Natural killer cell (primary cell): ENCODE data around the gene BPIFB6. TPM values are rescaled to one million over a fixed set of nuclear protein-coding genes. Genes with fewer than 3 reads are reported as not detected.

Experiments used
- ATAC-seq, 3 donors: fragments of 150-1000 bp in 2 of 3; fragments of 200-7000 bp in 1 of 3; cut with Tn5 transposase; 1 replicate in 1 of 3; 2 replicates in 2 of 3; pipeline ENCODE4 v1.10.0; 2021; ENCODE audit warnings: mild to moderate bottlenecking in 2 of 3, moderate library complexity in 2 of 3
- DNase-seq, 2 donors: peaks; one replicate each; pipeline versions ENCODE4 v3.0.0 to v3.0.0-alpha.2; 2013 to 2021; ENCODE audit warnings: mixed read lengths in 1 of 2
- H3K27ac ChIP-seq: one replicate; pipeline ENCODE4 v1.5.1; 2013; ENCODE audit warnings: mild to moderate bottlenecking, low read length
- H3K27me3 ChIP-seq: one replicate; pipeline ENCODE4 v1.6.1; 2013; ENCODE audit warnings: low read length; ENCODE audit not compliant: control insufficient read depth, insufficient read depth
- H3K36me3 ChIP-seq: one replicate; pipeline ENCODE4 v1.6.1; 2013; ENCODE audit warnings: low read length; ENCODE audit not compliant: control insufficient read depth, insufficient read depth
- H3K4me1 ChIP-seq: one replicate; pipeline ENCODE4 v1.6.1; 2013; ENCODE audit warnings: low read length; ENCODE audit not compliant: control insufficient read depth, insufficient read depth
- H3K4me3 ChIP-seq: one replicate; pipeline ENCODE4 v1.5.1; 2013; ENCODE audit warnings: low read length
- H3K9me3 ChIP-seq: one replicate; pipeline ENCODE4 v1.6.1; 2013; ENCODE audit warnings: low read length; ENCODE audit not compliant: control insufficient read depth, insufficient read depth
- H3K27ac Mint-ChIP-seq, 2 donors: one replicate each; pipeline ENCODE4 v1.8.0; 2022; ENCODE audit warnings: mild to moderate bottlenecking in 2 of 2, mixed read lengths in 2 of 2, moderate library complexity in 1 of 2
- H3K27me3 Mint-ChIP-seq, 2 donors: one replicate each; pipeline ENCODE4 v1.8.0; 2022; ENCODE audit warnings: low read depth in 2 of 2, mixed read lengths in 2 of 2
- H3K36me3 Mint-ChIP-seq: one replicate; pipeline ENCODE4 v1.8.0; 2022; ENCODE audit warnings: mixed read lengths
- H3K4me1 Mint-ChIP-seq, 2 donors: one replicate each; pipeline ENCODE4 v1.8.0; 2022; ENCODE audit warnings: mixed read lengths in 2 of 2
- H3K4me3 Mint-ChIP-seq: one replicate; pipeline ENCODE4 v1.8.0; 2022; ENCODE audit warnings: mild to moderate bottlenecking, moderate library complexity, mixed read lengths
- H3K9me3 Mint-ChIP-seq, 2 donors: one replicate each; pipeline ENCODE4 v1.8.0; 2022; ENCODE audit warnings: mixed read lengths in 2 of 2
- CTCF ChIP-seq: fragments of 200-600 bp; IDR thresholded peaks from one replicate; pipeline ENCODE4 v1.8.0; 2022; ENCODE audit warnings: antibody characterized with exemption
- WGBS: methylation state at CpG from one replicate; pipeline ENCODE4 v1.1.7; 2013; ENCODE audit warnings: missing lambda C conversion rate; ENCODE audit not compliant: insufficient coverage; 5-methylcytosine and 5-hydroxymethylcytosine counted together
- intact Hi-C: fragments of 100-400 bp; cut with micrococcal nuclease; formaldehyde crosslinking; loops from one replicate; pipeline ENCODE4 v1.14.2; 2022
- total RNA-seq, 4 donors: library from RNA; stranded (reverse); fragments of 120-200 nt in 1 of 4; gene quantifications; one replicate each; pipeline versions ENCODE4 v1.2.3 to v1.2.4, GENCODE V29; 2013 to 2022

Gene BPIFB6
- total RNA-seq, 3 donors from 2014 or later (not counting 1 experiment from before 2014, with no cell fraction given): not detected

GRCh38 chr20:33010674-33011449, 20.6 kb upstream of the BPIFB6 start:
- H3K4me3 ChIP-seq: no peak overlapping the region
- no peaks in the 10 kb centered on the region for H3K9me3 Mint-ChIP-seq
- DNase-seq (no peak), ATAC-seq (no peak)
- no peaks in the 10 kb centered on the region for H3K4me1 ChIP-seq
- H3K9me3 ChIP-seq: no peaks in the 10 kb centered on the region
- no peak overlapping the region for H3K4me3 Mint-ChIP-seq
- 88% methylated on average over 8 of the region's 8 CpGs for WGBS
- H3K36me3 ChIP-seq: no peaks in the 10 kb centered on the region
- H3K27me3 ChIP-seq: no peaks in the 10 kb centered on the region
- H3K4me1 Mint-ChIP-seq: peaks cover 5 to 6% of the 10 kb centered on the region in 2 donors
- no peak overlapping the region for H3K27ac ChIP-seq
- H3K27me3 Mint-ChIP-seq: no peaks in the 10 kb centered on the region
- no peaks in the 10 kb centered on the region for H3K36me3 Mint-ChIP-seq
- no peak for TF ChIP-seq CTCF
- no peak overlapping the region for H3K27ac Mint-ChIP-seq
- intact Hi-C loops: no loop called here

DNA sequence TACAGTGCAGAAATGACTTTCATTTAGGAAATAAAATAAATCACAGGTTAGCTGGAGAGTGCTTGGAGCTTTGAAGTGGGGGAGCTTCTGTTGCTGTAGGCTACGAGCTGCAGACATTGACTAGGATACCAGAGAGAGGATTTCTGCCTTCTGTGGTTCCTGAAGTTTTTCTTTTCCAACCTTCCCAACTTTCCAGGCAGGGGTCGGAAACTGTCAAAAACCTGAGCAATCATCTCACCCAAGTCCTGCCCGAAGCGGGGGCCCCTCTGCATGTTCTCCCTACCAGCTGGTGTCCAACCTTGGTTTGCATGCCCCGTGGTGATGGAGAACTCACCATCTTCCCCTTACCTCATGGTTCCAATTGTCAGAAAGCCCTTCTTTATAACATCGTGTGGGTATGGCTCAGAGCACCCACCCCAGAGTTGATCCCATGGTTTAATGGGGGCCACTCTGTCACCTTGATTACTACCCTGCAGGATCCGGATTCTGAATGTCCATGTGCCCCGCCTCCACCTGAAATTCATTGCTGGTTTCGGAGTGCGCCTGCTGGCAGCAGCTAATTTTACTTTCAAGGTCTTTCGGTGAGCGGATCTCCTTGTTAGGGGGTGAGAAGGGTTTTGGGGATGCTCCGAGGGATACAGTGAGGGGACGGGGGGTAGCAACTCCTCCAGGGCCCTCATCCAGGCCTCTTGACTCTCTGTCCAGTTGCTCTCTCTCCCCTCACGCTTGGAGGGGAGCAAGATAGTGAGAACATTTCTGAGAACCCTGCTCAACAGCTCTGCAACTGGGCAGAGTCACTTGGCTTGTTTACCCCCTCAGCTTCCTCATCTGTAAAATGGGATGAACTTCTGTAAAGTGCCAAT, 18.9 kb upstream of the BPIFB6 start:
- Histone ChIP-seq H3K4me1 (no peaks in the 10 kb centered on the region), H3K9me3 (no peaks in the 10 kb centered on the region), H3K27me3 (no peaks in the 10 kb centered on the region), H3K4me3 (no peak overlapping the region), H3K27ac (no peak overlapping the region), H3K36me3 (no peaks in the 10 kb centered on the region)
- H3K4me3 Mint-ChIP-seq: no peak overlapping the region
- no peaks in the 10 kb centered on the region for H3K36me3 Mint-ChIP-seq
- TF ChIP-seq CTCF: no peak
- DNase-seq (no peak), ATAC-seq (no peak)
- no peaks in the 10 kb centered on the region for H3K27me3 Mint-ChIP-seq
- H3K27ac Mint-ChIP-seq: no peak overlapping the region
- H3K4me1 Mint-ChIP-seq: peaks cover 5 to 6% of the 10 kb centered on the region in 2 donors
- WGBS: 90% methylated on average over 15 of the region's 15 CpGs
- intact Hi-C loops: no loop called here
- no peaks in the 10 kb centered on the region for H3K9me3 Mint-ChIP-seq

GRCh38 chr20:33013701-33014326, 17.6 kb upstream of the BPIFB6 start:
- Mint-ChIP-seq H3K4me3 (no peak overlapping the region), H3K27ac (no peak overlapping the region), H3K36me3 (no peaks in the 10 kb centered on the region), H3K4me1 (peaks cover 5 to 6% of the 10 kb centered on the region in 2 donors), H3K27me3 (no peaks in the 10 kb centered on the region), H3K9me3 (no peaks in the 10 kb centered on the region)
- intact Hi-C loops: no loop called here
- no peaks in the 10 kb centered on the region for H3K36me3 ChIP-seq
- no peaks in the 10 kb centered on the region for H3K27me3 ChIP-seq
- H3K27ac ChIP-seq: no peak overlapping the region
- no peaks in the 10 kb centered on the region for H3K9me3 ChIP-seq
- WGBS: 79% methylated on average over 11 of the region's 12 CpGs
- no peak for TF ChIP-seq CTCF
- no peaks in the 10 kb centered on the region for H3K4me1 ChIP-seq
- DNase-seq: no peak
- ATAC-seq: no peak
- no peak overlapping the region for H3K4me3 ChIP-seq
